HG03520 (cell line): ENCODE data around the gene ACOX2.
"Not testable (repeated sequence)": the region's sequence is repeated elsewhere in the genome, so short reads cannot be mapped to it uniquely, and the experiment has no call there.

Source experiments
- ATAC-seq: cut with Tn5 transposase; IDR thresholded peaks from one replicate; pipeline ENCODE4 v1.9.1; 2021; ENCODE audit warnings: mild to moderate bottlenecking, moderate library complexity; ENCODE audit not compliant: unreplicated experiment

Gene ACOX2

GRCh38 chr3:58535531-58536500 lies 1.2 kb downstream of the ACOX2 start:
- ATAC-seq, result no peak

- no peak for ATAC-seq
Observed at GRCh38 chr3:58534592-58535494, 2.1 kb downstream of the ACOX2 start.

GRCh38 chr3:58532794-58533220 lies 4.2 kb downstream of the ACOX2 start:
- peak; percentile 89 for ATAC-seq

GRCh38 chr3:58531956-58532355 lies 5.0 kb downstream of the ACOX2 start:
- no peak for ATAC-seq

GRCh38 chr3:58531555-58531954 lies 5.4 kb downstream of the ACOX2 start:
- no peak for ATAC-seq

GRCh38 chr3:58530354-58530865 lies 6.6 kb downstream of the ACOX2 start:
- no peak for ATAC-seq

GRCh38 chr3:58529516-58530353 lies 7.3 kb downstream of the ACOX2 start:
- ATAC-seq, result no peak

GRCh38 chr3:58528629-58529028 lies 8.4 kb downstream of the ACOX2 start:
- ATAC-seq, result no peak

- not testable (repeated sequence) for ATAC-seq
Observed at GRCh38 chr3:58527440-58527839, 9.6 kb downstream of the ACOX2 start.

- ATAC-seq, result no peak
Observed at GRCh38 chr3:58526515-58526957, 10.5 kb downstream of the ACOX2 start.

GRCh38 chr3:58524326-58524888 lies 12.6 kb downstream of the ACOX2 start:
- no peak for ATAC-seq

- no peak for ATAC-seq
Observed at GRCh38 chr3:58522759-58523425, 14.1 kb downstream of the ACOX2 start.

- no peak for ATAC-seq
Observed at GRCh38 chr3:58521917-58522631, 14.9 kb downstream of the ACOX2 start.

GRCh38 chr3:58521336-58521670 lies 15.7 kb downstream of the ACOX2 start:
- ATAC-seq, result no peak

- ATAC-seq, result no peak
Observed at GRCh38 chr3:58520403-58521335, 16.3 kb downstream of the ACOX2 start.

- no peak for ATAC-seq
Observed at GRCh38 chr3:58519668-58520402, 17.2 kb downstream of the ACOX2 start.

- no peak for ATAC-seq
Observed at GRCh38 chr3:58518291-58518789, 18.6 kb downstream of the ACOX2 start.
